PC-9 (cell line): ENCODE results near the gene OR6K6. TPM values are rescaled to one million over a fixed set of nuclear protein-coding genes. Genes with fewer than 3 reads are reported as not detected.

Experiments
- BruUV-seq: library from RNA; stranded (reverse); fragments of 400-500 nt; replicated peaks from 2 replicates; lab custom pipeline; 2021; lab: Mats Ljungman, UMichigan
- CTCF ChIA-PET: fragments of 300-600 bp; sonication (Branson Sonifier 250); formaldehyde crosslinking; loops from one replicate; lab custom pipeline; 2022; ENCODE audit warnings: antibody characterized with exemption; lab: Charles Lee
- POLR2A ChIA-PET: fragments of 300-600 bp; sonication (Branson Sonifier 250); formaldehyde crosslinking; loops from one replicate; lab custom pipeline; 2022; ENCODE audit warnings: antibody characterized with exemption; ENCODE audit not compliant: unreplicated experiment; lab: Charles Lee
- DNase-seq, 2 experiments: peaks; one replicate each; pipeline versions ENCODE4 v3.0.0 to v3.0.0-alpha.2; 2015 to 2022; ENCODE audit warnings: mixed read lengths in 1 of 2
- H2AFZ ChIP-seq: fragments of 200-600 bp; sonication (generic); 2 replicates; pipeline ENCODE4 v1.8.1; 2017; ENCODE audit warnings: antibody characterized with exemption
- H3F3A ChIP-seq: fragments of 200-600 bp; sonication (generic); 2 replicates; pipeline ENCODE4 v1.8.1; 2017; ENCODE audit warnings: antibody characterized with exemption, mild to moderate bottlenecking, low read depth; ENCODE audit not compliant: insufficient read depth
- H3K27ac ChIP-seq: fragments of 200-600 bp; sonication (generic); 2 replicates; pipeline ENCODE4 v1.6.1; 2016; ENCODE audit warnings: mixed run types
- H3K27me3 ChIP-seq: fragments of 200-600 bp; sonication (generic); 2 replicates; pipeline ENCODE4 v1.6.1; 2016; ENCODE audit warnings: low read depth, mixed run types; ENCODE audit not compliant: insufficient read depth
- H3K36me3 ChIP-seq: fragments of 200-600 bp; sonication (generic); 2 replicates; pipeline ENCODE4 v1.6.1; 2016; ENCODE audit warnings: low read depth, mixed run types
- H3K4me1 ChIP-seq: fragments of 200-600 bp; sonication (generic); replicated peaks from 2 replicates; pipeline ENCODE4 v1.6.1; 2016; ENCODE audit warnings: mixed run types; ENCODE audit not compliant: insufficient read depth
- H3K4me2 ChIP-seq: fragments of 200-600 bp; sonication (generic); 2 replicates; pipeline ENCODE4 v1.6.1; 2017; ENCODE audit warnings: mixed run types
- H3K4me3 ChIP-seq: fragments of 200-600 bp; sonication (generic); 2 replicates; pipeline ENCODE4 v1.6.1; 2016; ENCODE audit warnings: mixed run types
- H3K79me2 ChIP-seq: fragments of 200-600 bp; sonication (generic); 2 replicates; pipeline ENCODE4 v1.6.1; 2017; ENCODE audit warnings: low read depth, mixed run types
- H3K9me2 ChIP-seq: fragments of 200-600 bp; sonication (generic); 2 replicates; pipeline ENCODE4 v1.8.1; 2017; ENCODE audit warnings: mild to moderate bottlenecking; ENCODE audit not compliant: insufficient read depth
- H3K9me3 ChIP-seq: fragments of 200-600 bp; sonication (generic); 2 replicates; pipeline ENCODE4 v1.8.1; 2016; ENCODE audit warnings: low read depth; ENCODE audit not compliant: insufficient read depth
- H4K20me1 ChIP-seq: fragments of 200-600 bp; sonication (generic); 2 replicates; pipeline ENCODE4 v1.8.1; 2017; ENCODE audit not compliant: insufficient read depth
- CTCF ChIP-seq: fragments of 200-600 bp; sonication (generic); conservative IDR thresholded peaks from 2 replicates; pipeline ENCODE4 v1.6.1; 2017; ENCODE audit warnings: mixed run types, antibody characterized with exemption, mild to moderate bottlenecking, moderate library complexity
- EZH2 ChIP-seq: fragments of 200-600 bp; sonication (generic); IDR thresholded peaks from 2 replicates; pipeline ENCODE4 v1.8.0; 2017; ENCODE audit warnings: antibody characterized with exemption, low read depth
- intact Hi-C: fragments of 100-400 bp; cut with micrococcal nuclease; formaldehyde crosslinking; loops from one replicate; pipeline ENCODE4 v1.10.0; 2022; ENCODE audit not compliant: unreplicated experiment
- total RNA-seq: library from RNA; stranded (reverse); gene quantifications from 2 replicates; pipeline ENCODE4 v1.2.3, GENCODE V29; 2021

Gene OR6K6
- total RNA-seq, 1 experiment from 2014 or later, result not detected

- BruUV-seq, result no TSS peak
- Histone ChIP-seq H3K4me2 (no peak overlapping the region), H3F3A (no peaks in the 10 kb centered on the region), H2AFZ (no peak overlapping the region), H3K9me2 (no peaks in the 10 kb centered on the region), H3K36me3 (no peaks in the 10 kb centered on the region), H3K27me3 (no peaks in the 10 kb centered on the region), H4K20me1 (no peaks in the 10 kb centered on the region), H3K9me3 (no peaks in the 10 kb centered on the region), H3K4me3 (no peak overlapping the region), H3K4me1 (no peaks in the 10 kb centered on the region), H3K27ac (no peak overlapping the region), H3K79me2 (no peaks in the 10 kb centered on the region)
- DNase-seq, result no peak
- CTCF ChIA-PET, result no interaction called here
- TF ChIP-seq CTCF (no peak), EZH2 (no peak)
- POLR2A ChIA-PET, result no interaction called here
- intact Hi-C loops, result no loop called here
These were observed 39.7 kb downstream of the OR6K6 start for GRCh38 chr1:158794247-158794646.

- Histone ChIP-seq H3K4me2 (no peak overlapping the region), H4K20me1 (no peaks in the 10 kb centered on the region), H3K4me1 (no peaks in the 10 kb centered on the region), H2AFZ (no peak overlapping the region), H3K79me2 (no peaks in the 10 kb centered on the region), H3K9me3 (no peaks in the 10 kb centered on the region), H3K27ac (no peak overlapping the region), H3K4me3 (no peak overlapping the region), H3F3A (no peaks in the 10 kb centered on the region), H3K9me2 (no peaks in the 10 kb centered on the region), H3K36me3 (no peaks in the 10 kb centered on the region), H3K27me3 (no peaks in the 10 kb centered on the region)
- DNase-seq, result no peak
- CTCF ChIA-PET, result no interaction called here
- POLR2A ChIA-PET, result no interaction called here
- BruUV-seq, result no TSS peak
- intact Hi-C loops, result no loop called here
- peak; percentile 40; the same call in 1 of the 2 replicates for TF ChIP-seq CTCF
- TF ChIP-seq EZH2, result no peak
These were observed 44.0 kb downstream of the OR6K6 start for GRCh38 chr1:158798531-158798930.

GRCh38 chr1:158799689-158800088 lies 45.2 kb downstream of the OR6K6 start:
- H4K20me1 ChIP-seq, result no peaks in the 10 kb centered on the region
- no peaks in the 10 kb centered on the region for H3K36me3 ChIP-seq
- no peak for DNase-seq
- H3K4me2 ChIP-seq, result no peak overlapping the region
- H3F3A ChIP-seq, result no peaks in the 10 kb centered on the region
- no peak overlapping the region for H3K4me3 ChIP-seq
- H3K9me3 ChIP-seq, result no peaks in the 10 kb centered on the region
- H2AFZ ChIP-seq, result no peak overlapping the region
- CTCF ChIA-PET, result no interaction called here
- no peaks in the 10 kb centered on the region for H3K79me2 ChIP-seq
- H3K9me2 ChIP-seq, result no peaks in the 10 kb centered on the region
- TF ChIP-seq CTCF, result no peak
- no peak for TF ChIP-seq EZH2
- POLR2A ChIA-PET, result no interaction called here
- H3K4me1 ChIP-seq, result no peaks in the 10 kb centered on the region
- H3K27me3 ChIP-seq, result no peaks in the 10 kb centered on the region
- intact Hi-C loops, result no loop called here
- no TSS peak for BruUV-seq
- H3K27ac ChIP-seq, result no peak overlapping the region
